Measurements from ENCODE around the gene THADA.
A peak's percentile ranks its signal among the peaks of the same experiment; 100 is the strongest.

Gene THADA

GRCh38 chr2:43292851-43293743, 302.7 kb downstream of the THADA start:
- Histone ChIP-seq H4K20me1 (ENCODE audit: insufficient read depth, low read length) (no peaks in the 10 kb centered on the region), H3K79me2 (ENCODE audit: low read length) (no peaks in the 10 kb centered on the region), H3K9me3 (ENCODE audit: insufficient read depth, low read length) (no peaks in the 10 kb centered on the region), H3K4me3 (ENCODE audit: low read length) (0 out of 2 replicates have a peak overlapping the region, but pooled peaks have one; percentile 21), H2AFZ (ENCODE audit: low read depth, low read length) (no peak overlapping the region), H3K4me2 (ENCODE audit: low read length) (peak overlapping the region; percentile 74), H3K9ac (ENCODE audit: low read length) (peak overlapping the region; percentile 33; the same call in 1 of the 2 replicates), H3K4me1 (ENCODE audit: low read length) (peaks cover 29% of the 10 kb centered on the region), H3K36me3 (replicated peaks; ENCODE audit: low read depth, low read length) (peaks cover 24% of the 10 kb centered on the region), H3K27me3 (ENCODE audit: low read depth, low read length) (no peaks in the 10 kb centered on the region), H3K27ac (ENCODE audit: low read length) (peak overlapping the region; percentile 23)
- TF ChIP-seq EZH2phosphoT487 (IDR thresholded peaks at IDR 0.05; ENCODE audit: low read depth), result no peak
- TF ChIP-seq CTCF (IDR thresholded peaks at IDR 0.05; ENCODE audit: low read depth, low read length), result no peak

GRCh38 chr2:43292297-43292696, 303.5 kb downstream of the THADA start:
- Histone ChIP-seq H3K4me3 (ENCODE audit: low read length) (no peak overlapping the region), H4K20me1 (ENCODE audit: insufficient read depth, low read length) (no peaks in the 10 kb centered on the region), H3K9me3 (ENCODE audit: insufficient read depth, low read length) (no peaks in the 10 kb centered on the region), H3K79me2 (ENCODE audit: low read length) (no peaks in the 10 kb centered on the region), H3K27ac (ENCODE audit: low read length) (no peak overlapping the region), H3K4me1 (ENCODE audit: low read length) (peaks cover 29% of the 10 kb centered on the region), H3K27me3 (ENCODE audit: low read depth, low read length) (no peaks in the 10 kb centered on the region), H3K4me2 (ENCODE audit: low read length) (no peak overlapping the region), H2AFZ (ENCODE audit: low read depth, low read length) (no peak overlapping the region), H3K36me3 (replicated peaks; ENCODE audit: low read depth, low read length) (peaks cover 30% of the 10 kb centered on the region), H3K9ac (ENCODE audit: low read length) (no peak overlapping the region)
- no peak for TF ChIP-seq CTCF (IDR thresholded peaks at IDR 0.05; ENCODE audit: low read depth, low read length)

- TF ChIP-seq CTCF (IDR thresholded peaks at IDR 0.05; ENCODE audit: low read depth, low read length), result no peak
- no peak for TF ChIP-seq EZH2phosphoT487 (IDR thresholded peaks at IDR 0.05; ENCODE audit: low read depth)
- H2AFZ ChIP-seq (ENCODE audit: low read depth, low read length), result no peak overlapping the region
- no peaks in the 10 kb centered on the region for H4K20me1 ChIP-seq (ENCODE audit: insufficient read depth, low read length)
- peaks cover 51% of the 10 kb centered on the region for H3K36me3 ChIP-seq (replicated peaks; ENCODE audit: low read depth, low read length)
- no peak overlapping the region for H3K4me3 ChIP-seq (ENCODE audit: low read length)
- H3K9me3 ChIP-seq (ENCODE audit: insufficient read depth, low read length), result peaks cover 5% of the 10 kb centered on the region; the same call in 1 of the 2 replicates
- no peak overlapping the region for H3K27ac ChIP-seq (ENCODE audit: low read length)
- H3K27me3 ChIP-seq (ENCODE audit: low read depth, low read length), result no peaks in the 10 kb centered on the region
- no peaks in the 10 kb centered on the region for H3K79me2 ChIP-seq (ENCODE audit: low read length)
- H3K9ac ChIP-seq (ENCODE audit: low read length), result no peak overlapping the region
- no peak overlapping the region for H3K4me2 ChIP-seq (ENCODE audit: low read length)
- peaks cover 15% of the 10 kb centered on the region for H3K4me1 ChIP-seq (ENCODE audit: low read length)
Observed at GRCh38 chr2:43289331-43289730, 306.5 kb downstream of the THADA start.

GRCh38 chr2:43288417-43289305, 307.2 kb downstream of the THADA start:
- Histone ChIP-seq H3K4me3 (ENCODE audit: low read length) (no peak overlapping the region), H3K27me3 (ENCODE audit: low read depth, low read length) (no peaks in the 10 kb centered on the region), H3K36me3 (replicated peaks; ENCODE audit: low read depth, low read length) (peaks cover 54% of the 10 kb centered on the region), H4K20me1 (ENCODE audit: insufficient read depth, low read length) (no peaks in the 10 kb centered on the region), H3K79me2 (ENCODE audit: low read length) (no peaks in the 10 kb centered on the region), H3K27ac (ENCODE audit: low read length) (no peak overlapping the region), H2AFZ (ENCODE audit: low read depth, low read length) (no peak overlapping the region), H3K9ac (ENCODE audit: low read length) (no peak overlapping the region), H3K4me2 (ENCODE audit: low read length) (no peak overlapping the region), H3K9me3 (ENCODE audit: insufficient read depth, low read length) (peaks cover 8% of the 10 kb centered on the region; the same call in 1 of the 2 replicates), H3K4me1 (ENCODE audit: low read length) (peaks cover 8% of the 10 kb centered on the region)
- TF ChIP-seq EZH2phosphoT487 (IDR thresholded peaks at IDR 0.05; ENCODE audit: low read depth), result no peak
- no peak for TF ChIP-seq CTCF (IDR thresholded peaks at IDR 0.05; ENCODE audit: low read depth, low read length)
